H9 (cell line): ENCODE measurements around the gene RPS17. TPM values are rescaled to one million over a fixed set of nuclear protein-coding genes. Genes with fewer than 3 reads are reported as not detected.

Source experiments
- DNase-seq: peaks from one replicate; pipeline ENCODE4 v3.0.0-alpha.2; 2017
- H2AFZ ChIP-seq: one replicate; pipeline ENCODE4 v1.6.1; 2013; ENCODE audit warnings: mild to moderate bottlenecking, low read length, control low read depth, moderate library complexity
- H2AK5ac ChIP-seq: 2 replicates; pipeline ENCODE4 v1.6.1; 2013; ENCODE audit warnings: low read length, control low read depth, mixed read lengths; ENCODE audit not compliant: insufficient read length
- H2BK120ac ChIP-seq: one replicate; pipeline ENCODE4 v1.6.1; 2013; ENCODE audit warnings: low read depth, mild to moderate bottlenecking, low read length, control low read depth, inconsistent platforms; ENCODE audit not compliant: poor library complexity, severe bottlenecking
- H2BK12ac ChIP-seq: 2 replicates; pipeline ENCODE4 v1.6.1; 2013; ENCODE audit warnings: low read length, control low read depth, mixed read lengths, low read depth; ENCODE audit not compliant: insufficient read length
- H2BK15ac ChIP-seq: 2 replicates; pipeline ENCODE4 v1.6.1; 2013; ENCODE audit warnings: low read depth, low read length, control low read depth
- H2BK20ac ChIP-seq: one replicate; pipeline ENCODE4 v1.6.1; 2013; ENCODE audit warnings: low read depth, mild to moderate bottlenecking, low read length, control low read depth, inconsistent platforms; ENCODE audit not compliant: poor library complexity, severe bottlenecking
- H2BK5ac ChIP-seq: 2 replicates; pipeline ENCODE4 v1.6.1; 2013; ENCODE audit warnings: low read length, control low read depth, mixed read lengths; ENCODE audit not compliant: insufficient read length
- H3K14ac ChIP-seq: 2 replicates; pipeline ENCODE4 v1.6.1; 2013; ENCODE audit warnings: low read length, control low read depth; ENCODE audit not compliant: insufficient read depth
- H3K18ac ChIP-seq: 2 replicates; pipeline ENCODE4 v1.6.1; 2013; ENCODE audit warnings: low read depth, mild to moderate bottlenecking, mixed read lengths, low read length, control low read depth; ENCODE audit not compliant: insufficient read length
- H3K23ac ChIP-seq: 2 replicates; pipeline ENCODE4 v1.6.1; 2013; ENCODE audit warnings: low read length, control low read depth, mixed read lengths, low read depth; ENCODE audit not compliant: insufficient read length
- H3K23me2 ChIP-seq: 2 replicates; pipeline ENCODE4 v1.6.1; 2013; ENCODE audit warnings: low read depth, mild to moderate bottlenecking, mixed read lengths, low read length, control low read depth; ENCODE audit not compliant: insufficient read length, poor library complexity, severe bottlenecking
- H3K27ac ChIP-seq: 2 replicates; pipeline ENCODE4 v1.5.1; 2013; ENCODE audit warnings: low read length, control low read depth, mixed read lengths, low read depth; ENCODE audit not compliant: insufficient read length
- H3K27me3 ChIP-seq: 2 replicates; pipeline ENCODE4 v1.6.1; 2013; ENCODE audit warnings: low read length, control low read depth, inconsistent platforms; ENCODE audit not compliant: insufficient read depth
- H3K4ac ChIP-seq: 2 replicates; pipeline ENCODE4 v1.6.1; 2013; ENCODE audit warnings: low read depth, mild to moderate bottlenecking, control low read depth, inconsistent platforms, low read length, moderate library complexity
- H3K4me1 ChIP-seq: 2 replicates; pipeline ENCODE4 v1.6.1; 2013; ENCODE audit warnings: low read length, control low read depth, inconsistent platforms; ENCODE audit not compliant: insufficient read depth
- H3K4me2 ChIP-seq: 2 replicates; pipeline ENCODE4 v1.6.1; 2013; ENCODE audit warnings: low read length, control low read depth, mixed read lengths; ENCODE audit not compliant: insufficient read length, insufficient read depth
- H3K56ac ChIP-seq: 2 replicates; pipeline ENCODE4 v1.6.1; 2013; ENCODE audit warnings: low read depth, mild to moderate bottlenecking, mixed read lengths, low read length, control low read depth; ENCODE audit not compliant: insufficient read length
- H3K79me1 ChIP-seq: 2 replicates; pipeline ENCODE4 v1.6.1; 2013; ENCODE audit warnings: low read depth, mild to moderate bottlenecking, moderate library complexity, low read length, control low read depth, inconsistent platforms; ENCODE audit not compliant: insufficient read depth, poor library complexity, severe bottlenecking
- H3K79me2 ChIP-seq: 2 replicates; pipeline ENCODE4 v1.6.1; 2013; ENCODE audit warnings: low read length, control low read depth, inconsistent platforms; ENCODE audit not compliant: insufficient read depth
- H3K9ac ChIP-seq: 2 replicates; pipeline ENCODE4 v1.6.1; 2013; ENCODE audit warnings: low read length, control low read depth, mixed read lengths; ENCODE audit not compliant: insufficient read length; ENCODE audit errors: extremely low read depth
- H3K9me3 ChIP-seq: one replicate; pipeline ENCODE4 v1.6.1; 2013; ENCODE audit warnings: low read depth, low read length, inconsistent platforms; ENCODE audit not compliant: control insufficient read depth
- H3T11ph ChIP-seq: one replicate; pipeline ENCODE4 v1.6.1; 2013; ENCODE audit warnings: mild to moderate bottlenecking, low read length, control low read depth, inconsistent platforms
- H4K20me1 ChIP-seq: one replicate; pipeline ENCODE4 v1.6.1; 2013; ENCODE audit not compliant: control insufficient read depth, insufficient read length, insufficient read depth
- H4K5ac ChIP-seq: 2 replicates; pipeline ENCODE4 v1.6.1; 2013; ENCODE audit warnings: low read depth, mild to moderate bottlenecking, mixed read lengths, low read length, control low read depth; ENCODE audit not compliant: insufficient read length
- H4K8ac ChIP-seq: replicated peaks from 2 replicates; pipeline ENCODE4 v1.6.1; 2013; ENCODE audit warnings: low read length, control low read depth, mixed read lengths, low read depth; ENCODE audit not compliant: insufficient read length
- H4K91ac ChIP-seq: 2 replicates; pipeline ENCODE4 v1.6.1; 2013; ENCODE audit warnings: low read depth, mild to moderate bottlenecking, moderate library complexity, mixed read lengths, low read length, control low read depth; ENCODE audit not compliant: insufficient read length
- H3K27ac Mint-ChIP-seq, 3 experiments: 2 replicates in 2 of 3; 3 replicates in 1 of 3; pipeline ENCODE4 v1.8.0; 2020 to 2021; ENCODE audit warnings: mixed read lengths in 3 of 3, mild to moderate bottlenecking in 1 of 3, moderate library complexity in 1 of 3
- H3K27me3 Mint-ChIP-seq: 2 replicates; pipeline ENCODE4 v1.8.0; 2021; ENCODE audit warnings: low read depth, mild to moderate bottlenecking, moderate library complexity, mixed read lengths
- H3K36me3 Mint-ChIP-seq, 3 experiments: 2 replicates in 2 of 3; 3 replicates in 1 of 3; pipeline ENCODE4 v1.8.0; 2020 to 2021; ENCODE audit warnings: low read depth in 3 of 3, mixed read lengths in 3 of 3; ENCODE audit not compliant: insufficient read depth in 1 of 3
- H3K4me1 Mint-ChIP-seq, 2 experiments: 2 replicates each; pipeline ENCODE4 v1.8.0; 2020; ENCODE audit warnings: mixed read lengths in 2 of 2
- H3K4me3 Mint-ChIP-seq, 2 experiments: 2 replicates in 1 of 2; 3 replicates in 1 of 2; pipeline ENCODE4 v1.8.0; 2020 to 2021; ENCODE audit warnings: mild to moderate bottlenecking in 2 of 2, mixed read lengths in 2 of 2, moderate library complexity in 1 of 2
- H3K9me3 Mint-ChIP-seq, 2 experiments: 2 replicates in 1 of 2; 3 replicates in 1 of 2; pipeline ENCODE4 v1.8.0; 2020; ENCODE audit warnings: mild to moderate bottlenecking in 2 of 2, mixed read lengths in 2 of 2, moderate library complexity in 1 of 2
- CTCF ChIP-seq: fragments of 200-600 bp; sonication (generic); conservative IDR thresholded peaks from 3 replicates; pipeline ENCODE4 v1.8.0; 2021; ENCODE audit warnings: antibody characterized with exemption, mild to moderate bottlenecking
- WGBS: extraction: QIAGEN DNeasy Blood & Tissue Kit; methylation state at CpG from one replicate; pipeline ENCODE4 v1.1.7; 2013; ENCODE audit warnings: missing lambda C conversion rate, low lambda C conversion rate, mixed read lengths; ENCODE audit not compliant: insufficient read length; ENCODE audit errors: extremely low coverage; 5-methylcytosine and 5-hydroxymethylcytosine counted together
- long read RNA-seq: library from polyadenylated mRNA; unstranded; transcript quantifications from one replicate; pipeline ENCODE4 v2.0.0, GENCODE V29; 2020
- total RNA-seq: library from RNA; stranded (reverse); gene quantifications from 2 replicates; pipeline ENCODE4 v1.2.1, GENCODE V29; 2021

RPS17 gene
- 2,597 and 2,660 TPM in 2 replicates for total RNA-seq
- long read RNA-seq, transcript RPS17-210 (5 exons, 488 nt): major isoform, 676 of 703 reads
- long read RNA-seq, partial matches to known transcripts: 9 of 703 reads
- long read RNA-seq, other reads (novel, unspliced or antisense): 11 of 703 reads

- Mint-ChIP-seq H3K9me3 (peaks cover 0 to 8% of the 10 kb centered on the region in 2 experiments; a peak in 1 of 5 replicates), H3K4me3 (peak within 1 kb of the TSS; percentile 95 to 99), H3K27me3 (no peaks in the 10 kb centered on the region; the same call in none of the 2 replicates), H3K36me3 (peaks cover 43 to 47% (median 46%) of the 10 kb centered on the region in 3 experiments), H3K4me1 (peaks cover 41% of the 10 kb centered on the region in 2 experiments), H3K27ac (peak within 1 kb of the TSS; percentile 95 to 99 (median 98))
- Histone ChIP-seq H4K8ac (no peak within 1 kb of the TSS), H3K4me1 (peaks cover 6% of the 10 kb centered on the region; the same call in 1 of the 2 replicates), H3K9ac (peak within 1 kb of the TSS; percentile 89), H3K23ac (no peak within 1 kb of the TSS), H2BK20ac (peak within 1 kb of the TSS; percentile 26), H3K27ac (no peak within 1 kb of the TSS), H2BK12ac (no peak within 1 kb of the TSS), H2BK120ac (no peak within 1 kb of the TSS), H3T11ph (no peak within 1 kb of the TSS), H4K91ac (no peak within 1 kb of the TSS), H4K20me1 (no peaks in the 10 kb centered on the region), H2AK5ac (no peak within 1 kb of the TSS), H4K5ac (peak within 1 kb of the TSS; percentile 39), H3K79me1 (no peaks in the 10 kb centered on the region), H2BK15ac (no peak within 1 kb of the TSS), H2BK5ac (peak within 1 kb of the TSS; percentile 3), H3K27me3 (no peaks in the 10 kb centered on the region), H3K23me2 (peaks cover 6% of the 10 kb centered on the region), H3K56ac (no peak within 1 kb of the TSS), H2AFZ (no peak within 1 kb of the TSS), H3K4me2 (peak within 1 kb of the TSS; percentile 87), H3K18ac (peak within 1 kb of the TSS; percentile 89), H3K14ac (peak within 1 kb of the TSS; percentile 72), H3K9me3 (no peaks in the 10 kb centered on the region), H3K79me2 (peaks cover 12% of the 10 kb centered on the region; the same call in 1 of the 2 replicates), H3K4ac (peak within 1 kb of the TSS; percentile 89)
- peak; percentile 100 for TF ChIP-seq CTCF
- DNase-seq: peak; percentile 96
- no CpG with 5 or more reads among the region's 81 CpGs for WGBS
Observed at GRCh38 chr15:82540055-82540983, at the start of gene RPS17. RPS17 (minus strand) TSS chr15:82540457; CDS start chr15:82540428, 29 bp downstream.
